Liver (tissue), 3 donors: Measurements from ENCODE around the gene DPH2.

ENCODE experiments used
- RAD21 ChIP-seq, 2 donors: IDR thresholded peaks; 2 replicates each; pipeline ENCODE4 v1.6.1; 2016; ENCODE audit warnings: antibody characterized with exemption in 2 of 2, mild to moderate bottlenecking in 2 of 2
- TAF1 ChIP-seq: conservative IDR thresholded peaks from 2 replicates; pipeline ENCODE4 v1.6.1; 2016; ENCODE audit warnings: antibody characterized with exemption, mild to moderate bottlenecking
- YY1 ChIP-seq: IDR thresholded peaks from 2 replicates; pipeline ENCODE4 v1.6.1; 2016; ENCODE audit warnings: antibody characterized with exemption, mild to moderate bottlenecking
- TF ChIP-seq, protein P1 (sequence below): fragments of 150-350 bp; IDR thresholded peaks from 2 replicates; pipeline ENCODE4 v1.5.1; 2017; ENCODE audit warnings: improper control_type of control experiment, low read depth, low read length; ENCODE audit not compliant: missing input control
- donor health status: healthy.
- donor health status: healthy.

DNA sequence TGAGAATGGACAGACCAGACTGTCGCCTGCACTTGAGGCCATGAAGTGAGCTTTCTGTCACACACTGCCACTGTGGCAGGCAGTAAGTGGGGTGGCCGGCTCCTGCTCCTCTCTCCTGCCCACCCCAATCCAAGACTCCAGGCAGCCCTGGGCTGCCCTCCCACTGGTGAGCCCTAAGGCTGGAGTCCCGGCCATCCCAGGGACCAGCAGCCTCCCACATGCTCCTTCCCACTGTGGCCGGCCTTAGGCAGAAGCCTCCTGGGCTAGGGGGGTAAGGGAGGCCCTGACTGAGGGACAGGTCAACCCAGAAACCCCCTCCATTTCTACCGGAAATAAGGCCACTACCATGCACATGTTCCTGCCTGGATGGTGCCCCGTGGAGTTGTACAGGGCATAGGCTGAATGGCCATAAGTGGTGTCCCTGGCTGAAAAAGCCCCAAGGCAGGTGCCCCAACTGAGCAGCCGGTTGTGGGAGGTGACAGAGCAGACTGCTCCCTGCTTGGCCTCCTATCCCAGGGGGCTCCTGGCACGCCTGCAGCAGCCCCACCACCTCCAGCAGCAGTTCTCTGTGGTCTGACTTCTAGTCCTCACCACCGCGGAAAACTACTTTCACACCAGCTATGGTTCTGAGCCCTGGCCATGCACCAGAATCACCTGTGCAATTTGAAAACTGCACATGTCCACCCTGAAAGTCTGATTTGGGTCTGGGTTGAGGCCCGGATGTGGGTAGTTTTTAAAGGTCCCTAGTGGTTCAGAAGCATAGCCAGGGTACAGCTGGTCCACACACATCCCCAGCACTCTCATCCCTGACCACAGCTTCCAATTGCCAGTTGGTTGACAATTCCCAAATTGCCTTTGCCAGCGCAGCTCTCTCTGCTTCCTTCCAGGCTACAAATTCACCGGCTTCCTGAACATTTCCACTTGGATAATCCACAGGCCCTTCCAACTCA is 37.8 kb upstream of the DPH2 start:
- TF ChIP-seq TAF1 (no peak), RAD21 (IDR thresholded peaks at IDR 0.05) (no peak), YY1 (no peak)
- TF ChIP-seq, protein P1, sequence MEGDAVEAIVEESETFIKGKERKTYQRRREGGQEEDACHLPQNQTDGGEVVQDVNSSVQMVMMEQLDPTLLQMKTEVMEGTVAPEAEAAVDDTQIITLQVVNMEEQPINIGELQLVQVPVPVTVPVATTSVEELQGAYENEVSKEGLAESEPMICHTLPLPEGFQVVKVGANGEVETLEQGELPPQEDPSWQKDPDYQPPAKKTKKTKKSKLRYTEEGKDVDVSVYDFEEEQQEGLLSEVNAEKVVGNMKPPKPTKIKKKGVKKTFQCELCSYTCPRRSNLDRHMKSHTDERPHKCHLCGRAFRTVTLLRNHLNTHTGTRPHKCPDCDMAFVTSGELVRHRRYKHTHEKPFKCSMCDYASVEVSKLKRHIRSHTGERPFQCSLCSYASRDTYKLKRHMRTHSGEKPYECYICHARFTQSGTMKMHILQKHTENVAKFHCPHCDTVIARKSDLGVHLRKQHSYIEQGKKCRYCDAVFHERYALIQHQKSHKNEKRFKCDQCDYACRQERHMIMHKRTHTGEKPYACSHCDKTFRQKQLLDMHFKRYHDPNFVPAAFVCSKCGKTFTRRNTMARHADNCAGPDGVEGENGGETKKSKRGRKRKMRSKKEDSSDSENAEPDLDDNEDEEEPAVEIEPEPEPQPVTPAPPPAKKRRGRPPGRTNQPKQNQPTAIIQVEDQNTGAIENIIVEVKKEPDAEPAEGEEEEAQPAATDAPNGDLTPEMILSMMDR = no peak
